Measurements from ENCODE around the gene KRI1. TPM values are rescaled to one million over a fixed set of nuclear protein-coding genes. Genes with fewer than 3 reads are reported as not detected.
"Not testable (repeated sequence)": the region's sequence is repeated elsewhere in the genome, so short reads cannot be mapped to it uniquely, and the experiment has no call there.

KRI1 gene
- total and polyA plus RNA-seq, 4 donors, result 4.6 to 14.1 (median 7.0) TPM

- DNase-seq (ENCODE audit: low spot score), result peak; percentile 72
- Histone ChIP-seq H3K27ac (ENCODE audit: low read depth in 1 of 2, low read length in 2 of 2) (peak overlapping the region; percentile 42 to 77), H3K27me3 (ENCODE audit: control insufficient read depth in 4 of 4, insufficient read depth in 4 of 4, low read length in 3 of 4) (no peaks in the 10 kb centered on the region), H3K4me1 (ENCODE audit: control insufficient read depth in 4 of 4, insufficient read depth in 4 of 4, low read length in 3 of 4) (peaks cover 8 to 22% (median 14%) of the 10 kb centered on the region in 4 donors), H3K36me3 (ENCODE audit: control insufficient read depth in 4 of 4, insufficient read depth in 3 of 4, low read depth in 1 of 4, low read length in 3 of 4) (peaks cover 8 to 20% (median 15%) of the 10 kb centered on the region in 4 donors), H3K4me3 (ENCODE audit: low read depth in 1 of 3, low read length in 3 of 3) (peak overlapping the region; percentile 76 to 99 (median 91)), H3K9me3 (ENCODE audit: control insufficient read depth in 4 of 4, low read length in 3 of 4) (no peaks in the 10 kb centered on the region), H3K9ac (ENCODE audit: low read depth in 1 of 2, low read length in 2 of 2) (peak overlapping the region; percentile 71 to 72)
- no peak for TF ChIP-seq EGR1 (IDR thresholded peaks at IDR 0.05; ENCODE audit: low read depth in 2 of 2)
- TF ChIP-seq YY1 (IDR thresholded peaks at IDR 0.05), result no peak
- TF ChIP-seq HNF4G (IDR thresholded peaks at IDR 0.05), result no peak
- no peak for TF ChIP-seq MAX (IDR thresholded peaks at IDR 0.05)
- TF ChIP-seq RAD21 (IDR thresholded peaks at IDR 0.05), result no peak
- TF ChIP-seq HNF4A (conservative IDR thresholded peaks at IDR 0.05), result peak; percentile 39 to 53
- 21% methylated on average over 22 of the region's 22 CpGs for WGBS
Observed at GRCh38 chr19:10544242-10544752, 21.5 kb downstream of the KRI1 start.

- under 1% methylated on average over 79 of the region's 79 CpGs for WGBS
- Histone ChIP-seq H3K27me3 (ENCODE audit: control insufficient read depth in 4 of 4, insufficient read depth in 4 of 4, low read length in 3 of 4) (no peaks in the 10 kb centered on the region), H3K9ac (ENCODE audit: low read depth in 1 of 2, low read length in 2 of 2) (peak within 1 kb of the TSS; percentile 71 to 72), H3K27ac (ENCODE audit: low read depth in 1 of 2, low read length in 2 of 2) (peak within 1 kb of the TSS; percentile 42 to 77), H3K9me3 (ENCODE audit: control insufficient read depth in 4 of 4, low read length in 3 of 4) (no peaks in the 10 kb centered on the region), H3K36me3 (ENCODE audit: control insufficient read depth in 4 of 4, insufficient read depth in 3 of 4, low read depth in 1 of 4, low read length in 3 of 4) (peaks cover 5 to 14% (median 11%) of the 10 kb centered on the region in 4 donors), H3K4me1 (ENCODE audit: control insufficient read depth in 4 of 4, insufficient read depth in 4 of 4, low read length in 3 of 4) (peaks cover 8 to 22% (median 14%) of the 10 kb centered on the region in 4 donors), H3K4me3 (ENCODE audit: low read depth in 1 of 3, low read length in 3 of 3) (peak within 1 kb of the TSS; percentile 76 to 99 (median 91))
- TF ChIP-seq NR2F2 (IDR thresholded peaks at IDR 0.05) (no peak), EGR1 (IDR thresholded peaks at IDR 0.05; ENCODE audit: low read depth in 2 of 2) (no peak), SP1 (IDR thresholded peaks at IDR 0.05) (peak; percentile 14), YY1 (IDR thresholded peaks at IDR 0.05) (peak; percentile 88)
- DNase-seq (ENCODE audit: low spot score), result peak; percentile 97
Observed at GRCh38 chr19:10543420-10544241, 22.2 kb downstream of the KRI1 start, which contains the start of gene ATG4D. ATG4D (plus strand) TSS chr19:10543904; CDS start chr19:10544091, 187 bp downstream.

GRCh38 chr19:10543059-10543419 lies 22.8 kb downstream of the KRI1 start:
- H3K27me3 ChIP-seq (ENCODE audit: control insufficient read depth in 4 of 4, insufficient read depth in 4 of 4, low read length in 3 of 4), result no peaks in the 10 kb centered on the region
- H3K4me3 ChIP-seq (ENCODE audit: low read depth in 1 of 3, low read length in 3 of 3), result peak overlapping the region in 1 of 3 donors; percentile 99
- no peak overlapping the region for H3K27ac ChIP-seq (ENCODE audit: low read depth in 1 of 2, low read length in 2 of 2)
- H3K9ac ChIP-seq (ENCODE audit: low read depth in 1 of 2, low read length in 2 of 2), result no peak overlapping the region
- H3K36me3 ChIP-seq (ENCODE audit: control insufficient read depth in 4 of 4, insufficient read depth in 3 of 4, low read depth in 1 of 4, low read length in 3 of 4), result peaks cover 5 to 9% (median 7%) of the 10 kb centered on the region in 4 donors
- WGBS, result 52% methylated on average over 8 of the region's 8 CpGs
- no peak for DNase-seq (ENCODE audit: low spot score)
- no peaks in the 10 kb centered on the region for H3K9me3 ChIP-seq (ENCODE audit: control insufficient read depth in 4 of 4, low read length in 3 of 4)
- H3K4me1 ChIP-seq (ENCODE audit: control insufficient read depth in 4 of 4, insufficient read depth in 4 of 4, low read length in 3 of 4), result peaks cover 8 to 22% (median 14%) of the 10 kb centered on the region in 4 donors
- no peak for TF ChIP-seq HNF4A (conservative IDR thresholded peaks at IDR 0.05)
- TF ChIP-seq CTCF (IDR thresholded peaks at IDR 0.05; ENCODE audit: low read depth, low read length, missing input control), result no peak
- TF ChIP-seq TAF1 (conservative IDR thresholded peaks at IDR 0.05), result no peak
- no peak for TF ChIP-seq RXRA (IDR thresholded peaks at IDR 0.05)
- no peak for TF ChIP-seq FOXA1 (IDR thresholded peaks at IDR 0.05)
- no peak for TF ChIP-seq GABPA (IDR thresholded peaks at IDR 0.05 in 1 of 2, conservative IDR thresholded peaks at IDR 0.05 in 1 of 2)
- TF ChIP-seq REST (IDR thresholded peaks at IDR 0.05), result no peak
- TF ChIP-seq HNF4G (IDR thresholded peaks at IDR 0.05), result no peak
- TF ChIP-seq ATF3 (IDR thresholded peaks at IDR 0.05), result no peak
- no peak for TF ChIP-seq YY1 (IDR thresholded peaks at IDR 0.05)
- TF ChIP-seq JUND (IDR thresholded peaks at IDR 0.05), result no peak
- no peak for TF ChIP-seq MAX (IDR thresholded peaks at IDR 0.05)
- TF ChIP-seq SP1 (IDR thresholded peaks at IDR 0.05), result no peak
- TF ChIP-seq NR2F2 (IDR thresholded peaks at IDR 0.05), result no peak
- TF ChIP-seq RAD21 (IDR thresholded peaks at IDR 0.05), result no peak

- WGBS, result 68% methylated on average over 9 of the region's 9 CpGs
- not testable (repeated sequence) for H3K27ac ChIP-seq (ENCODE audit: low read depth in 1 of 2, low read length in 2 of 2); H3K27me3 ChIP-seq (ENCODE audit: control insufficient read depth in 4 of 4, insufficient read depth in 4 of 4, low read length in 3 of 4); H3K9me3 ChIP-seq (ENCODE audit: control insufficient read depth in 4 of 4, low read length in 3 of 4); H3K9ac ChIP-seq (ENCODE audit: low read depth in 1 of 2, low read length in 2 of 2); H3K36me3 ChIP-seq (ENCODE audit: control insufficient read depth in 4 of 4, insufficient read depth in 3 of 4, low read depth in 1 of 4, low read length in 3 of 4); H3K4me3 ChIP-seq (ENCODE audit: low read depth in 1 of 3, low read length in 3 of 3); DNase-seq (ENCODE audit: low spot score); H3K4me1 ChIP-seq (ENCODE audit: control insufficient read depth in 4 of 4, insufficient read depth in 4 of 4, low read length in 3 of 4)
Observed at GRCh38 chr19:10539016-10539415, 26.8 kb downstream of the KRI1 start.
